Nephron (organoid): ENCODE data around the gene CETN1.

Experiments used
- H3K27ac Mint-ChIP-seq, 3 experiments: 2 replicates each; pipeline ENCODE4 v1.8.0; 2020; ENCODE audit warnings: mixed read lengths in 3 of 3, mild to moderate bottlenecking in 2 of 3, moderate library complexity in 1 of 3
- H3K27me3 Mint-ChIP-seq: 2 replicates; pipeline ENCODE4 v1.8.0; 2021; ENCODE audit warnings: low read depth, mild to moderate bottlenecking, moderate library complexity, mixed read lengths
- H3K36me3 Mint-ChIP-seq: 2 replicates; pipeline ENCODE4 v1.8.0; 2020; ENCODE audit warnings: low read depth, mixed read lengths
- H3K4me1 Mint-ChIP-seq: 2 replicates; pipeline ENCODE4 v1.8.0; 2020; ENCODE audit warnings: mixed read lengths
- H3K4me3 Mint-ChIP-seq, 3 experiments: 2 replicates each; pipeline ENCODE4 v1.8.0; 2020; ENCODE audit warnings: mild to moderate bottlenecking in 3 of 3, mixed read lengths in 3 of 3, moderate library complexity in 2 of 3
- H3K9me3 Mint-ChIP-seq: 2 replicates; pipeline ENCODE4 v1.8.0; 2020; ENCODE audit warnings: mixed read lengths
- TF ChIP-seq, protein P1 (sequence below), 3 experiments: fragments of 200-600 bp; sonication (generic); IDR thresholded peaks; one replicate each; pipeline ENCODE4 v1.5.0; 2021; ENCODE audit warnings: antibody characterized with exemption in 3 of 3; ENCODE audit not compliant: unreplicated experiment in 3 of 3

The CETN1 gene

DNA sequence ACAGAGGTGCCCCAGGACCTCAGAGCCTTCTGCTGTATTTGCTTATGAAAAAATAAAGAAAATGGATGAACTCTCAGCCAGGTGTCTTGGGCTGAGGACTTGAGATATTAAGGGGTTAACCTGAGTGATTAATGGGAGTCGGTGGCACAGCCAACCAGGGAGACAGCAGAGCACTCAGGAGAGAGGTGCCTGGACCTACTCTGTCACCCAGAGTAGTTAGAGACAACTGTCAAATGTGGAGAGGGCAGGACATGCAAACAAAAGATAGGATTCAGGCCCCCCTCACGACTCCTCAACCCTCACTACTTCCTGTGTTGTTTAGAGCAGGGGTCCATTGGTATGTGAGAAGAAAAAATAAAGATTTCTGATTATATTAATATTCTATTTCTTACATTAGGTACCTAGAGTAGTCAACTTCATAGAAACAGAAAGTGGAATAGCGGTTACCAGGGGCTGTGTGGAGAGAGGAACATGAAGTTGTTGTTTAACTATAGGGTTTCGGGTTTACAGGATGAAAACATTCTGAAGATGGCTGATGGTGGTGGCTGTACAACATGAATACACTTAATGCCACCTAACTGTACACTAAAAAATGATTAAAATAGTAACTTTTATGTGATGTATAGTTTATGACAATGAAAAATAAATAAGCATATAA lies 28.6 kb upstream of the CETN1 start:
- Mint-ChIP-seq H3K4me3 (no peak overlapping the region), H3K9me3 (peaks cover 14% of the 10 kb centered on the region), H3K4me1 (no peaks in the 10 kb centered on the region), H3K27me3 (no peaks in the 10 kb centered on the region), H3K36me3 (no peaks in the 10 kb centered on the region), H3K27ac (no peak overlapping the region)
- TF ChIP-seq, protein P1, sequence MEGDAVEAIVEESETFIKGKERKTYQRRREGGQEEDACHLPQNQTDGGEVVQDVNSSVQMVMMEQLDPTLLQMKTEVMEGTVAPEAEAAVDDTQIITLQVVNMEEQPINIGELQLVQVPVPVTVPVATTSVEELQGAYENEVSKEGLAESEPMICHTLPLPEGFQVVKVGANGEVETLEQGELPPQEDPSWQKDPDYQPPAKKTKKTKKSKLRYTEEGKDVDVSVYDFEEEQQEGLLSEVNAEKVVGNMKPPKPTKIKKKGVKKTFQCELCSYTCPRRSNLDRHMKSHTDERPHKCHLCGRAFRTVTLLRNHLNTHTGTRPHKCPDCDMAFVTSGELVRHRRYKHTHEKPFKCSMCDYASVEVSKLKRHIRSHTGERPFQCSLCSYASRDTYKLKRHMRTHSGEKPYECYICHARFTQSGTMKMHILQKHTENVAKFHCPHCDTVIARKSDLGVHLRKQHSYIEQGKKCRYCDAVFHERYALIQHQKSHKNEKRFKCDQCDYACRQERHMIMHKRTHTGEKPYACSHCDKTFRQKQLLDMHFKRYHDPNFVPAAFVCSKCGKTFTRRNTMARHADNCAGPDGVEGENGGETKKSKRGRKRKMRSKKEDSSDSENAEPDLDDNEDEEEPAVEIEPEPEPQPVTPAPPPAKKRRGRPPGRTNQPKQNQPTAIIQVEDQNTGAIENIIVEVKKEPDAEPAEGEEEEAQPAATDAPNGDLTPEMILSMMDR (IDR thresholded peaks at IDR 0.05; ENCODE audit: unreplicated experiment in 3 of 3), result no peak

GRCh38 chr18:555705-556457 lies 24.3 kb upstream of the CETN1 start:
- no peak overlapping the region for H3K27ac Mint-ChIP-seq
- no peaks in the 10 kb centered on the region for H3K4me1 Mint-ChIP-seq
- no peaks in the 10 kb centered on the region for H3K27me3 Mint-ChIP-seq
- H3K9me3 Mint-ChIP-seq, result peaks cover 7% of the 10 kb centered on the region
- no peaks in the 10 kb centered on the region for H3K36me3 Mint-ChIP-seq
- TF ChIP-seq, protein P1 (IDR thresholded peaks at IDR 0.05; ENCODE audit: unreplicated experiment in 3 of 3), result no peak
- H3K4me3 Mint-ChIP-seq, result no peak overlapping the region

- TF ChIP-seq, protein P1 (IDR thresholded peaks at IDR 0.05; ENCODE audit: unreplicated experiment in 3 of 3), result no peak
- peak overlapping the region in 1 of 3 experiments; percentile 30 for H3K27ac Mint-ChIP-seq
- H3K27me3 Mint-ChIP-seq, result peaks cover 13% of the 10 kb centered on the region
- peaks cover 28% of the 10 kb centered on the region for H3K4me1 Mint-ChIP-seq
- no peak overlapping the region for H3K4me3 Mint-ChIP-seq
- H3K36me3 Mint-ChIP-seq, result no peaks in the 10 kb centered on the region
- no peaks in the 10 kb centered on the region for H3K9me3 Mint-ChIP-seq
Observed at GRCh38 chr18:564708-565561, 15.2 kb upstream of the CETN1 start.

- Mint-ChIP-seq H3K4me3 (no peak overlapping the region), H3K4me1 (peaks cover 28% of the 10 kb centered on the region), H3K27me3 (peaks cover 14% of the 10 kb centered on the region), H3K9me3 (no peaks in the 10 kb centered on the region), H3K27ac (peak overlapping the region in 1 of 3 experiments; percentile 9), H3K36me3 (no peaks in the 10 kb centered on the region)
- TF ChIP-seq, protein P1 (IDR thresholded peaks at IDR 0.05; ENCODE audit: unreplicated experiment in 3 of 3), result no peak
Observed at GRCh38 chr18:565562-566061, 14.6 kb upstream of the CETN1 start.

- Mint-ChIP-seq H3K27me3 (peaks cover 14% of the 10 kb centered on the region), H3K27ac (peak overlapping the region; percentile 75 to 76 (median 75)), H3K9me3 (no peaks in the 10 kb centered on the region), H3K36me3 (no peaks in the 10 kb centered on the region), H3K4me1 (peaks cover 32% of the 10 kb centered on the region), H3K4me3 (no peak overlapping the region)
- TF ChIP-seq, protein P1 (IDR thresholded peaks at IDR 0.05; ENCODE audit: unreplicated experiment in 3 of 3), result no peak
Observed at GRCh38 chr18:567122-567521, 13.1 kb upstream of the CETN1 start.
